Loucy (cell line): ENCODE measurements around the gene ALPL.

Experiments
- H2AFZ ChIP-seq: fragments of 200-600 bp; sonication (generic); 2 replicates; pipeline ENCODE4 v1.6.0; 2016; ENCODE audit warnings: antibody characterized with exemption, mild to moderate bottlenecking, low read length, moderate library complexity
- H3F3A ChIP-seq: fragments of 200-600 bp; 2 replicates; pipeline ENCODE4 v1.6.0; 2016; ENCODE audit warnings: antibody characterized with exemption, low read depth, mild to moderate bottlenecking
- H3K27me3 ChIP-seq: fragments of 200-600 bp; sonication (generic); 2 replicates; pipeline ENCODE4 v1.6.1; 2014; ENCODE audit warnings: low read length, mild to moderate bottlenecking; ENCODE audit not compliant: insufficient read depth, poor library complexity, severe bottlenecking
- H3K36me3 ChIP-seq: fragments of 200-600 bp; sonication (generic); 2 replicates; pipeline ENCODE4 v1.6.1; 2016; ENCODE audit warnings: low read length; ENCODE audit not compliant: insufficient read depth
- H3K4me1 ChIP-seq: fragments of 200-600 bp; sonication (generic); 2 replicates; pipeline ENCODE4 v1.5.1; 2014; ENCODE audit warnings: low read length, mild to moderate bottlenecking; ENCODE audit not compliant: insufficient read depth, poor library complexity, severe bottlenecking
- H3K4me2 ChIP-seq: fragments of 200-600 bp; sonication (generic); 2 replicates; pipeline ENCODE4 v1.6.0; 2014; ENCODE audit warnings: antibody characterized with exemption, low read length, low read depth, mild to moderate bottlenecking; ENCODE audit not compliant: poor library complexity, severe bottlenecking
- H3K4me3 ChIP-seq: fragments of 200-600 bp; sonication (generic); 2 replicates; pipeline ENCODE4 v1.5.1; 2014; ENCODE audit warnings: low read length, mild to moderate bottlenecking, mixed read lengths; ENCODE audit not compliant: poor library complexity, severe bottlenecking
- H3K79me2 ChIP-seq: fragments of 200-600 bp; sonication (generic); 2 replicates; pipeline ENCODE4 v1.6.1; 2014; ENCODE audit warnings: low read length; ENCODE audit not compliant: insufficient read depth
- H3K9ac ChIP-seq: fragments of 200-600 bp; sonication (generic); 2 replicates; pipeline ENCODE4 v1.6.0; 2014; ENCODE audit warnings: mild to moderate bottlenecking, low read depth, low read length, moderate library complexity; ENCODE audit not compliant: poor library complexity, severe bottlenecking
- H3K9me2 ChIP-seq: fragments of 200-600 bp; sonication (generic); replicated peaks from 2 replicates; pipeline ENCODE4 v1.6.1; 2016; ENCODE audit warnings: low read depth, low read length, mixed read lengths
- H3K9me3 ChIP-seq: fragments of 200-600 bp; sonication (generic); 2 replicates; pipeline ENCODE4 v1.6.1; 2014; ENCODE audit warnings: mild to moderate bottlenecking, antibody characterized with exemption, low read length, low read depth; ENCODE audit not compliant: insufficient read depth
- H4K20me1 ChIP-seq: fragments of 200-600 bp; sonication (generic); 2 replicates; pipeline ENCODE4 v1.6.0; 2014; ENCODE audit warnings: antibody characterized with exemption, low read length, mild to moderate bottlenecking; ENCODE audit not compliant: insufficient read depth, poor library complexity, severe bottlenecking
- CTCF ChIP-seq: fragments of 200-600 bp; sonication (generic); conservative IDR thresholded peaks from 2 replicates; pipeline ENCODE4 v1.5.1; 2014; ENCODE audit warnings: mild to moderate bottlenecking, antibody characterized with exemption, low read length
- EZH2phosphoT487 ChIP-seq: fragments of 200-600 bp; IDR thresholded peaks from 2 replicates; pipeline ENCODE4 v1.6.1; 2018; ENCODE audit warnings: antibody characterized with exemption, mild to moderate bottlenecking, moderate library complexity, borderline replicate concordance

The ALPL gene

GRCh38 chr1:21614419-21615115 is 105.3 kb downstream of the ALPL start:
- TF ChIP-seq CTCF (no peak), EZH2phosphoT487 (no peak)
- H3K4me1 ChIP-seq = no peaks in the 10 kb centered on the region
- H3K27me3 ChIP-seq = no peaks in the 10 kb centered on the region
- H3F3A ChIP-seq = no peaks in the 10 kb centered on the region
- no peak overlapping the region for H3K4me2 ChIP-seq
- H3K9me3 ChIP-seq = no peaks in the 10 kb centered on the region
- H3K9me2 ChIP-seq = no peaks in the 10 kb centered on the region
- no peaks in the 10 kb centered on the region for H3K36me3 ChIP-seq
- no peaks in the 10 kb centered on the region for H3K79me2 ChIP-seq
- no peak overlapping the region for H3K4me3 ChIP-seq
- H4K20me1 ChIP-seq = no peaks in the 10 kb centered on the region
- no peak overlapping the region for H2AFZ ChIP-seq
- no peak overlapping the region for H3K9ac ChIP-seq

- Histone ChIP-seq H3K9ac (no peak overlapping the region), H3K4me2 (no peak overlapping the region)
These were observed 107.1 kb downstream of the ALPL start for GRCh38 chr1:21616372-21616771.

GRCh38 chr1:21617126-21617738 is 108.0 kb downstream of the ALPL start:
- Histone ChIP-seq H3K79me2 (no peaks in the 10 kb centered on the region), H3K4me2 (no peak overlapping the region), H3K4me3 (no peak overlapping the region), H3K27me3 (no peaks in the 10 kb centered on the region), H3K9me3 (no peaks in the 10 kb centered on the region), H3K9me2 (no peaks in the 10 kb centered on the region), H3K4me1 (no peaks in the 10 kb centered on the region), H4K20me1 (no peaks in the 10 kb centered on the region), H3F3A (no peaks in the 10 kb centered on the region), H3K9ac (no peak overlapping the region), H3K36me3 (no peaks in the 10 kb centered on the region), H2AFZ (no peak overlapping the region)
- no peak for TF ChIP-seq EZH2phosphoT487
- TF ChIP-seq CTCF = no peak

More at GRCh38 chr1:21616372-21616771, 107.1 kb downstream of the ALPL start:
- Histone ChIP-seq H4K20me1 (no peaks in the 10 kb centered on the region), H3K79me2 (no peaks in the 10 kb centered on the region), H3F3A (no peaks in the 10 kb centered on the region), H3K4me1 (no peaks in the 10 kb centered on the region), H3K36me3 (no peaks in the 10 kb centered on the region), H3K9me3 (no peaks in the 10 kb centered on the region), H3K9me2 (no peaks in the 10 kb centered on the region), H2AFZ (no peak overlapping the region), H3K27me3 (no peaks in the 10 kb centered on the region), H3K4me3 (no peak overlapping the region)
- no peak for TF ChIP-seq EZH2phosphoT487
- no peak for TF ChIP-seq CTCF
